Testis (tissue), 3 donors: ENCODE measurements around the gene EFNA5. TPM values are rescaled to one million over a fixed set of nuclear protein-coding genes. Genes with fewer than 3 reads are reported as not detected.

Source experiments
- DNase-seq: peaks from one replicate; pipeline ENCODE4 v3.0.0-alpha.2; 2019
- H3K27ac ChIP-seq, 2 donors: fragments of 200-600 bp; sonication (generic); one replicate each; pipeline ENCODE4 v1.5.1; 2019
- H3K27me3 ChIP-seq: fragments of 200-600 bp; sonication (generic); one replicate; pipeline ENCODE4 v1.5.1; 2019
- H3K36me3 ChIP-seq: fragments of 200-600 bp; sonication (generic); one replicate; pipeline ENCODE4 v1.5.1; 2017; ENCODE audit warnings: low read depth; ENCODE audit errors: missing control alignments
- H3K4me1 ChIP-seq: fragments of 200-600 bp; sonication (generic); one replicate; pipeline ENCODE4 v1.5.1; 2019
- H3K4me3 ChIP-seq, 2 donors: fragments of 200-600 bp; sonication (generic); one replicate each; pipeline ENCODE4 v1.5.1; 2017 to 2019
- H3K9me3 ChIP-seq: fragments of 200-600 bp; sonication (generic); one replicate; pipeline ENCODE4 v1.5.1; 2017
- CTCF ChIP-seq, 3 experiments: fragments of 450-650 bp in 2 of 3; fragments of 200-600 bp in 1 of 3; sonication (generic) in 1 of 3; IDR thresholded peaks; one replicate each; pipeline ENCODE4 v1.5.1; 2016 to 2019; ENCODE audit warnings: antibody characterized with exemption in 3 of 3, mild to moderate bottlenecking in 2 of 3, moderate library complexity in 1 of 3
- POLR2A ChIP-seq: fragments of 450-650 bp; IDR thresholded peaks from one replicate; pipeline ENCODE4 v1.6.1; 2017; ENCODE audit warnings: antibody characterized with exemption, mild to moderate bottlenecking, moderate library complexity
- WGBS, 2 donors: methylation state at CpG; one replicate each; pipeline ENCODE4 v1.1.5; 2018; 5-methylcytosine and 5-hydroxymethylcytosine counted together
- intact Hi-C: fragments of 100-400 bp; cut with DNase I; formaldehyde crosslinking; loops from one replicate; pipeline ENCODE4 v1.15.1; 2023; ENCODE audit warnings: low total_unique reads
- polyA plus RNA-seq: library from polyadenylated mRNA; stranded (reverse); fragments of 350-450 nt; fragmentation: Illumina TruSeq; extraction: RNeasy Lipid Tissue Mini Kit (QIAGEN cat#74804); gene quantifications from one replicate; pipeline ENCODE4 v1.2.3, GENCODE V29; 2014; ENCODE audit warnings: low read depth, low replicate concordance; ENCODE audit not compliant: insufficient read depth
- total RNA-seq, 2 donors: library from RNA; depleted of rRNA; stranded (reverse); fragments of >200 nt; gene quantifications; one replicate each; pipeline ENCODE4 v1.2.3, GENCODE V29; 2016

Gene EFNA5
- total and polyA plus RNA-seq, 3 donors from 2014 or later: 2.6 to 5.4 (median 3.5) TPM

GRCh38 chr5:107597803-107598202 lies 72.9 kb downstream of the EFNA5 start:
- H3K9me3 ChIP-seq: no peaks in the 10 kb centered on the region
- no peak overlapping the region for H3K27ac ChIP-seq
- H3K27me3 ChIP-seq: no peaks in the 10 kb centered on the region
- 82 to 85% methylated on average over 3 of the region's 3 CpGs for WGBS, 2 donors
- TF ChIP-seq CTCF (IDR thresholded peaks at IDR 0.05): no peak
- no peak for TF ChIP-seq POLR2A
- peaks cover under 1% of the 10 kb centered on the region for H3K4me1 ChIP-seq
- H3K36me3 ChIP-seq: no peaks in the 10 kb centered on the region
- H3K4me3 ChIP-seq: no peak overlapping the region
- no peak for DNase-seq
- intact Hi-C loops: no loop called here

- no peak for TF ChIP-seq CTCF (IDR thresholded peaks at IDR 0.05)
- no peak for TF ChIP-seq POLR2A
- 61 to 63% methylated on average over 3 of the region's 3 CpGs for WGBS, 2 donors
- Histone ChIP-seq H3K4me3 (no peak overlapping the region), H3K9me3 (no peaks in the 10 kb centered on the region), H3K36me3 (no peaks in the 10 kb centered on the region), H3K4me1 (peaks cover 3% of the 10 kb centered on the region), H3K27me3 (no peaks in the 10 kb centered on the region), H3K27ac (no peak overlapping the region)
- DNase-seq: no peak
- intact Hi-C loops: no loop called here
These were observed 73.5 kb downstream of the EFNA5 start for GRCh38 chr5:107597247-107597646.

GRCh38 chr5:107594253-107595045 lies 76.3 kb downstream of the EFNA5 start:
- H3K4me1 ChIP-seq: peaks cover 3% of the 10 kb centered on the region

GRCh38 chr5:107593009-107593408 lies 77.7 kb downstream of the EFNA5 start:
- H3K4me3 ChIP-seq: no peak overlapping the region
- TF ChIP-seq POLR2A (no peak), CTCF (IDR thresholded peaks at IDR 0.05) (no peak)
- no peak for DNase-seq
- no peak overlapping the region for H3K27ac ChIP-seq
- intact Hi-C loops: no loop called here
- H3K36me3 ChIP-seq: no peaks in the 10 kb centered on the region
- H3K27me3 ChIP-seq: no peaks in the 10 kb centered on the region
- H3K9me3 ChIP-seq: no peaks in the 10 kb centered on the region
- H3K4me1 ChIP-seq: peaks cover 3% of the 10 kb centered on the region
- WGBS, 2 donors: 43 to 54% methylated on average over 3 of the region's 3 CpGs

More at GRCh38 chr5:107594253-107595045, 76.3 kb downstream of the EFNA5 start:
- Histone ChIP-seq H3K36me3 (no peaks in the 10 kb centered on the region), H3K27me3 (no peaks in the 10 kb centered on the region), H3K9me3 (no peaks in the 10 kb centered on the region), H3K4me3 (no peak overlapping the region), H3K27ac (no peak overlapping the region)
- no peak for DNase-seq
- WGBS, 2 donors: 84 to 88% methylated on average over 4 of the region's 4 CpGs
- intact Hi-C loops: no loop called here
- no peak for TF ChIP-seq POLR2A
- no peak for TF ChIP-seq CTCF (IDR thresholded peaks at IDR 0.05)

GRCh38 chr5:107592515-107592914 lies 78.2 kb downstream of the EFNA5 start:
- H3K27me3 ChIP-seq: no peaks in the 10 kb centered on the region
- DNase-seq: no peak
- intact Hi-C loops: no loop called here
- TF ChIP-seq POLR2A (no peak), CTCF (IDR thresholded peaks at IDR 0.05) (no peak)
- H3K4me1 ChIP-seq: peaks cover 3% of the 10 kb centered on the region
- H3K4me3 ChIP-seq: no peak overlapping the region
- no peaks in the 10 kb centered on the region for H3K36me3 ChIP-seq
- no peaks in the 10 kb centered on the region for H3K9me3 ChIP-seq
- WGBS, 2 donors: 52 to 56% methylated on average over 7 of the region's 7 CpGs
- H3K27ac ChIP-seq: no peak overlapping the region
